Coronary artery (tissue), 2 donors: Measurements from ENCODE around the gene SEMA3A.

Experiments used
- DNase-seq: peaks from one replicate; pipeline ENCODE4 v3.0.0-alpha.2; 2017; ENCODE audit warnings: low spot score
- H3K27ac ChIP-seq, 2 donors: fragments of 200-600 bp; sonication (generic); one replicate each; pipeline ENCODE4 v1.5.1; 2016 to 2019
- H3K4me3 ChIP-seq: fragments of 200-600 bp; sonication (generic); 2 replicates; pipeline ENCODE4 v1.5.1; 2016; ENCODE audit warnings: mild to moderate bottlenecking, moderate library complexity
- TF ChIP-seq, protein P1 (sequence below): fragments of 200-600 bp; sonication (generic); IDR thresholded peaks from one replicate; pipeline ENCODE4 v1.5.1; 2019; ENCODE audit warnings: antibody characterized with exemption

SEMA3A gene

DNA sequence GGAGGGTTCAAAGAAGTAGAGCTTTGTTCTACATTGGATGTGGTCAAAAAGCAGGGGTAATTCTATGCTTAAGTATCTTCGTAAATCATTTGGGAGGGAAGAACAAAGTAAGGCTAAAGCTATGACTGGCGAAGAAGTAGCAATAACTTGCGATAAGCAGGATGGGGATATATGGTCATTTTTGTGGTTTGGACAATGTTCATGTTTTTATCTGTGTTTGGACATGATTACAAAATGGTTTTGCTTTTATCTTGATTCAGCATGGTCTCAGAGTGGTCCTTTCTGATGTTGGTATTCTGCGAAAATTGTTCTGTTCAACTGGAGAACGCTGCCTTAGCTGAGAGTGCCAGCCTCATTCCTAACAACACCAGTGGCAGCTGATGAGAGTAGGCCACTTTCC lies 208.8 kb downstream of the SEMA3A start:
- H3K27ac ChIP-seq = no peak overlapping the region
- DNase-seq = no peak
- TF ChIP-seq, protein P1, sequence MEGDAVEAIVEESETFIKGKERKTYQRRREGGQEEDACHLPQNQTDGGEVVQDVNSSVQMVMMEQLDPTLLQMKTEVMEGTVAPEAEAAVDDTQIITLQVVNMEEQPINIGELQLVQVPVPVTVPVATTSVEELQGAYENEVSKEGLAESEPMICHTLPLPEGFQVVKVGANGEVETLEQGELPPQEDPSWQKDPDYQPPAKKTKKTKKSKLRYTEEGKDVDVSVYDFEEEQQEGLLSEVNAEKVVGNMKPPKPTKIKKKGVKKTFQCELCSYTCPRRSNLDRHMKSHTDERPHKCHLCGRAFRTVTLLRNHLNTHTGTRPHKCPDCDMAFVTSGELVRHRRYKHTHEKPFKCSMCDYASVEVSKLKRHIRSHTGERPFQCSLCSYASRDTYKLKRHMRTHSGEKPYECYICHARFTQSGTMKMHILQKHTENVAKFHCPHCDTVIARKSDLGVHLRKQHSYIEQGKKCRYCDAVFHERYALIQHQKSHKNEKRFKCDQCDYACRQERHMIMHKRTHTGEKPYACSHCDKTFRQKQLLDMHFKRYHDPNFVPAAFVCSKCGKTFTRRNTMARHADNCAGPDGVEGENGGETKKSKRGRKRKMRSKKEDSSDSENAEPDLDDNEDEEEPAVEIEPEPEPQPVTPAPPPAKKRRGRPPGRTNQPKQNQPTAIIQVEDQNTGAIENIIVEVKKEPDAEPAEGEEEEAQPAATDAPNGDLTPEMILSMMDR = no peak
- no peak overlapping the region for H3K4me3 ChIP-seq

DNA sequence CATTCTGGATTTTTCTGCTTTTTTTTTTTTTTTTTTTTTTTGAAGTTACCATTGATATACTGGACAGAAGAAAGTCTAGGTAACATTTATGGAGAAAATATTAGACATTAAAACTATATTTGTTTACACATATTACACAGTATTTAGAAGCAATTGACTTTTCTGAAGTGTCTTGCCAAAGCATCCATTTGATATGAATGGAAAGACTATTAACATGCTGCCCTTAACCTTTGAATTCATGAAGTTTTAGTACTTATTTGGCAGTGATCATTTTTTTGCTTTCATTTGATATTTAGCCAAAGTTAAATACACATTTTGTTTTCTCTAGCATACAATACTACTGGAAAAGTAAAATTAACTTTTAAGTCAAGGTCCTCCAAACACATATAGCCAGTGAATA lies 210.0 kb downstream of the SEMA3A start:
- no peak overlapping the region for H3K4me3 ChIP-seq
- TF ChIP-seq, protein P1 = no peak
- no peak overlapping the region for H3K27ac ChIP-seq
- DNase-seq = no peak

DNA sequence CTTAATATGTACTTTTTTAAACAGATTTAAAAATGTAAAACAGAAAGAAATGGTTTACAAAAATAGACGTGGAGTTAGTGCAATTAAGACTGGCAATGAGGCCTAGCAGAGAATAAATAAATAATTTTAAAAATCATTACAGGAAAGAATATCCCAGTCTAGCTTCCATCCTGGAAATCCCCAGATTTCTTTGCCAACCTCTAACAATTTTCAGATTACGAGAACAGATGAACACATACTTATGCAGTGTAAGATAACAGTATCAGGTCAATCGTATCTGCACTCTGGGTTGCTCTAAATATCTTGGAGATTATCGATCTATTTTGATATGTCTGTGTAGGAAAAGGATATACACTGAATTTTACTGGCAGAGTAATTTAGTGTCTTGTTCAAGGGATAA lies 210.5 kb downstream of the SEMA3A start:
- TF ChIP-seq, protein P1 = no peak
- no peak overlapping the region for H3K27ac ChIP-seq
- no peak for DNase-seq
- H3K4me3 ChIP-seq = no peak overlapping the region

DNA sequence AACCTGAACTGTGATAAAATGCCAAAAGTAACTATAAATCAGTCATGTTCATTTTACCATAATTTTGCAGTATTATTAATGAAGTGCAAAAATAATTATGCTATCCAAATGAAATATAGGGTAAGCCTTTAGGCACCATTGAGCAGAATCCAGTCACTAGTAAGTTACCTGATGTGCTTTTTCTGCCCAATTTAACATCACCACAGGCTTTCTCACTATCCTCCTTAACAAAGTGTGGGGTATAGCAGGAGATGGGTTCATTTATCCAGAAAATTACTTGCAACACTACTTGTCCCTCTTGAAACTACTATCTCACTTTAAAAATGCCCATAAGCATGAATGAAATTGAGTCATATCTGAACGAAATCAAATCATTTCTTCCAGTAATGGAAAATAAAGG lies 211.0 kb downstream of the SEMA3A start:
- Histone ChIP-seq H3K27ac (no peak overlapping the region), H3K4me3 (no peak overlapping the region)
- TF ChIP-seq, protein P1 = no peak
- no peak for DNase-seq

DNA sequence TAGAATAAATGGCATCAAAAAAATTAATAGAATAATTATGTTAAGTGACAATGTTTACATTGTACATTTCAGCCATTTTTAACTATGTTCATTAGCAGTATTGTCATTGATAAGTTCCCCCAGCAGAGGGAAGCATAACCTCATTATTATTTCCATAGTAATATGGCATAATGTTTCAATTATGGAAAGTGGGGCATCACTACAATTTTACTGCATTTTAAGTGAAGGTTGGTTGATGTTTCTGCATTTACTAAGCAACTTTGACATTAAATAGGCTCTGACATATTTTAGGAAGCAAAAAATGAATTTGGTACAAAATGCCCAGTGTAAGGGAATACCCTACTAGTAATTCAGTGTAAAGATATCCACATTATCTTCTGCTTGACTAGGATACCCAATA lies 218.3 kb downstream of the SEMA3A start:
- H3K27ac ChIP-seq = no peak overlapping the region
- TF ChIP-seq, protein P1 = peak; percentile 28
- DNase-seq = no peak
- no peak overlapping the region for H3K4me3 ChIP-seq

DNA sequence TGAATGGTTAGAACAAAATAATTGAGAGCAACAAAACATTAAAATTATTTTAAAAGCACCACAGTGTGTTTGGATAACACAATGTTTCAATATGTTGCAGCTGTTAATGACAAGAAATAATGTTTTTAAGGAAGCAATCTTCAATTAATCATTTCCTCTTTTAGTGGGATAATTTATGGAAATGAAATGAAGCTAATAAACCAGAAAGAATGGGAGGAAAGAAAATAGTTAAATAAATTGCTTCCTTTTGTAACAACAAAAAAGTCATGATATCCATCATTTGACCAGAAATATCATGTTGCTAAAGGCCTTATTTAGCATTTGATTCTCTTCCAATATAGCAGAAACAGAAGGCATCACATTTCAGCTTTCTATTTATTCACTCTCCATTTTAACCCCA lies 224.5 kb downstream of the SEMA3A start:
- no peak overlapping the region for H3K27ac ChIP-seq
- DNase-seq = no peak
- TF ChIP-seq, protein P1 = no peak
- no peak overlapping the region for H3K4me3 ChIP-seq

DNA sequence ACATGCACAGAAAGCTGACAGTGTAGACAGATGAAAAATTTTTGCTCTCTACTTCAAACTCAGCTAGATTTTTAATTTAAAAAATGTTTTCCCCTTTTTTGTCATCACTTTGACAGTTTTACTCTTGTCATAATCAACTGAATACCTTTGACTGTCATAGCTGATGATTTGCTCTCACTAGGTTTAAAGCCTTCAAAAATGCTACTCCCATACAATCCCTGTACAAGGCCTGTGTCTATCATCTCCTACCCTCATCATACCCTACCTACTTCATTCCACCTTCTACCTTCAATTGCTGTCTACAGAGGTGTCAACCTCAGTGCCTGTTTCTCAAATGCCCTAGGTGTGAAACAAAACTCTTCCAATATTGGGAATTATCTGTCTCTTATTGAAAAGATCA lies 230.3 kb downstream of the SEMA3A start:
- Histone ChIP-seq H3K4me3 (no peak overlapping the region), H3K27ac (no peak overlapping the region)
- no peak for DNase-seq
- TF ChIP-seq, protein P1 = no peak
